ENCODE results near the gene LIMS1.
"Not testable (repeated sequence)": the region's sequence is repeated elsewhere in the genome, so short reads cannot be mapped to it uniquely, and the experiment has no call there.

Gene LIMS1

DNA sequence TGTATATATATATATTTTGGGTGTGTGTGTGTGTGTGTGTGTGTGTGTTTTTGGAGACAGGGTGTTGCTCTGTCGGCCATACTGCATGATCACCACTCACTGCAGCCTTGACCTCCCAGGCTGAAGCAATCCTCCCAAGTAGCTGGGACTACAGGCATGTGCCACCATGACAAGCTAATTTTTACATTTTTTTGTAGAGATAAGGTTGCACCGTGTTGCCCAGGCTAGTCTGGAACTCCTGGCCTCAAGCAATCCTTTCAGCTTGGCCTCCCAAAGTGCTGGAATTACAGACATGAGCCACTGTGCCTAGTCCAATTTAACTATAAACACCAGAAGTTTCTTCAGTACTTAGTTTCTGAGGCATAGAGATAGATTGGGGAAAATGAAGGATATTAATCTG, 18.3 kb downstream of the LIMS1 start:
- DNase-seq, result no peak

DNA sequence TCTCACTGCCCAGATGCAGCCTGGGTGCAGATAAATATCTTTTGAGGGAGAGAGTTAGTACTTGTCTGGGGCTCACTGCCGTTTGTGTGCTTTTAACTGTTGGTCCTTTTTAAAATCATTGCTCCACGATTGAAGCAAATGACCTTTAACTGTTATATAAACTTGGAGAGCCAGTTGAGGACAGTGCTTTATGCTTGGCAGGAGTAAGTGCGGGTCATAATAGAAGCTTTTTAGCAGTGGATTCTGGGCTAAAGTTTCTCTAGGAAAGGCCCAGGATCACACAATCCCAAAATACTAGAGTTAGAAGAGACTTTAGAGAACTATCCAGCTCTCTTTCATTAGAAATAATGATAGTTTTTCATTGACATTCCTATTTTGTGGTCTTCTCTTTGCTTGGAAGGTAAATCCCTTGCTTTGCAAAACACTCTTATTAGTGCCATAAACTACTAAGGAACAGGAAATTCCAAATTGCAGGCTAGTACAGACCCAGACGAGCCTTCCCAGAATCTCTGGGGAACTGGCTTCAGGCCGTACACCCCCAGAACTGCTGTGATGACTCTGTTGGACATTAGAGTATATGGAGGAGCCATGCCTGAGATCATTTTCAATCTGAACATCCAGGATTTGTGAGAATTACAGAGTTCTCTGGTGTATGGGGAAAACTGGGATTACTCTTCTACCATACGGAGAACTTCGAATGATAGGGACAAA, 19.1 kb downstream of the LIMS1 start:
- no peak for DNase-seq

DNA sequence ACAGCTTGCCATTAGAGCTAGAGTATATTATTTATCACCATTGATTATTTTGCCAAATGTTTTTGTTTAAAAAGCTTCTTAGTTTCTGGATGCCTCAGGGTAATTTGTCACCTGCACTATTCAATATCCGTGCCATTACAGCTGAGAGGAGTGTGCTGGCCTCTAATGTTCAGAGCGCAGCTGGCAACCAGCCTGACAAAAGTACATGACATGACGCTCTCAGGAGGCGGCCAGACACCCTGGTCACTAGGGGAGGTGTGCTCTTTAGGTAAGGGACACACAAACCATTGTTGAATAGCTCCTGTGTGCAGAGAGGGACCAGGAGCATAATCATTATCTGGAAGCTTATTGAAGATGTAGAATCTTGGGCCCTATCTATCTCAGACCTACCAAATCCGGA, 20.3 kb downstream of the LIMS1 start:
- no peak for DNase-seq

DNA sequence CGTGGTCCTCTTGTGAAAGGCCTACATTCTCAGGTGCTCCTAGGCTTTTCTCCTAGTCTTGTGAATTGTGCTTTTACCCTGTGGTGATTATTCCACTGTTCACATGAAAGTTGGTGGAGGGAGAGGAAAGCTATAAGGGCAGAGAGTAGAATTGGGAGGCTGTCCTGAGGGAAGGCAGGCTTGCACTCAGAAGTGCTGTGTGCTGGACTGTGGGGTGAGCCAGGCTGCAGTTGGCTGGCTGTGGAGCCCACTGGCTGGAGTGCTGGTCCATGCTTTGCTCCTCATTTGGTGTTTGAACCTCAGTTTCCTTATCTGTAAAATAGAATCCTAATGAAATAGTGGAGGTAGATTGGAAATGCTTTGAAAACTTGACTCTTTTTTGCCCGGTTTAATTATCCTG, 21.3 kb downstream of the LIMS1 start:
- DNase-seq, result no peak

DNA sequence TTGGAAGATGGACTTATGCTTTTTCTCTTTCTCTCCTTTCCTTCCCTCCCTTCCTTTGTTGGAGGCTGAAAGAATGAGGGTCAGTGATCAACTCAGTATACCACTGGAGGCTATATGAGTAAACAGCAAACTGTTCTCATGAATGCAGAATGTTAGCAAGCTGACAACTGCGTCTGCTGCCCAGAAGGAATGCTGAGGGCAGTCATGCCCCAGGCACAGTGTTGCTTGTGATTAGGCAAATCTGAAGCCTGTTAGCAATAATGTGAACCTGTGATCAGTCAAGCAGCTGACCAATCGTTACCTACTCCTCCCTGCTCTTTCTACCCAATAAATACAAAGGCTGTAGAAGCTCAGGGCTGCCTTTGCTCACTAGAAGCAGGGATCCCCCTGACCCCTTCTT, 22.3 kb downstream of the LIMS1 start:
- DNase-seq, result not testable (repeated sequence)

DNA sequence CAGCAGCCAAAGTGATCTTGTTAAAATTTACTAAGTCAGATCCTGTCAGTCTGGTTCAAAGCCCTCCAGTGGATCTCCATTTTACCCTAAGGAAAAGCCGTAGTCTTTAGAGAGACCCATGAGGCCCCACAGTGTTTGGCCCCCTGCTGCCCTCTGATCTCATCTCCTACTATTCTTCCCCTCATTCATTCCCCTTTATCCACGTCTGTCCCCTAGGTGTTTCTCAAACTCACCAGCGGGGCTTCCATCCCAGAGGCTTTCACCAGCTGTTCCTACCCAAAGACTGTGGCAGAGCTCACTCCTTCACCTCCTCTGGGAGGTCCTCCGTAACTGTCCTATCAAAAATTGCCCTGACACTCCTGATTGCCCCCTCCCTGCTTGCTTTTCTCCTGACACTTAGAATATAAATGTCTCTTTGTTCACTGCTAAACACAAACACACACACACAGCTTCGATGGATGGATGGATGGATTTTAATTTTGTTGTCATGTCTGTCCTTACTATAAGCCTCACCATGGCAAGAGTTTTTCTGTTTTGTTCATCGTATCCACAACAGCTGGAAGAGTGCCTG, 26.1 kb downstream of the LIMS1 start:
- peak in 3 of 14 donors; percentile 30 to 47 (median 39) for DNase-seq

DNA sequence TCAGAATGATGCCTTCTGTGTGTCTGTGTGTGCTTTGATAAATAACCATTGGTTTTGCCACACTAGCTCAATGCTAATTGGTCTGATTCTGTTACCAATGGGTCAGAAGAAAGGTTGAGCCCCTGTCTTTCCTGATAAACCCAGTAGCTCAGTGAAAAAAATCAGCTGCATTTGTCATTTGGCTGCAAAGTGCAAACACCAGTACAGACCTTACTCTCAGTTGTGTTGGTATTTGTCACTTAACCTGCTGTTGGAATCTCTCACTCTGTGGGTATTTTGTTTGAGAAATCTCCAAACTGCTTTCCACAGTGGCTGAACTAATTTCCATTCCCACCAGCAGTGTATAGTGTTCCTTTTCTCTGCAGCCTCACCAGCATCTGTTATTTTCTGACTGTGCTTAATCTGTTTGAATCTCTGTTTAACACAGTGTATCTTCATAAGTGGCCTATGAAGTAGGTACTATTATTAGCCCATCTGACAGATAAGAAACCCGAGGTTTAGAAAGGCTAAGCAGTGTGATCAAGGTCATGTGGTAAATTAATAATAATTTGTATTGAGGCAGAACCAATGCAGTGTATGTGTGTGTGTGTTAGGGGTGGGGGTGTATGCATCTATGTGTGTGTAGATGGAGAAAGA, 26.7 kb downstream of the LIMS1 start:
- no peak for DNase-seq

DNA sequence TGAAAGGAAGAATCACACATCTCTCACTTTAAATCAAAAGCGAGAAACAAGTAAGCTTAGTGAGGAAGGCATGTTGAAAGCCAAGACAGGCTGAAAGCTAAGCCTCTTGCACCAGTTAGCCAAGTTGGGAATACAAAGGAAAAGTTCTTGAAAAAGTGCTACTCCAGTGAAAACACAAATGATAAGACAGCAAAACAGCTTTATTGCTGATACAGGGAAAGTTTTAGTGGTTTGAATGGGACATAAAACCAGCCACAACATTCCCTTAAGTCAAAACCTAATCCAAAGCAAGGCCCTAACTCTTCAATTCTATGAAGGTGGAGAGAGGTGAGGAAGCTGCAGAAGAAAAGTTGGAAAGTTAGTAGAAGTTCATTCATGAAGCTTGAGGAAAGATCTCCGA, 28.0 kb downstream of the LIMS1 start:
- no peak for DNase-seq

DNA sequence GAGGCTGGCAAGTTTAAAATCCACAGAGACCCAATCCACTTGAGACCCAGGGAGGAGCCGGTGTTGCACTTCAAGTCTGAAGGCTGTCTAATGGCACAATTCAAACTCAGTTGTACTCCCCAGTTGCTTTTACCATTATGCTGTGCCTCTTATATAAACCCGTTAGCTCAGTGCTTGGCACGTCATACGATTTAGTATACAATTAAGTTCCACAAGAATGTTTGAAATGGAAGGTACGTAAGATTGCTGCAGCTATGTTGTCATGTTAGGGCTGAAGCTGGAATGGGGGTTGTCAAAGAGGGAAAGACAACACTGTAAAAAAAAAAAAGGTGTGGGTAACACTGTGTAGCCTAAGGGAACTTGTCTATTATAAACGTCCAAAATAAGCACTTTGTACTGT, 30.2 kb downstream of the LIMS1 start:
- no peak for DNase-seq

DNA sequence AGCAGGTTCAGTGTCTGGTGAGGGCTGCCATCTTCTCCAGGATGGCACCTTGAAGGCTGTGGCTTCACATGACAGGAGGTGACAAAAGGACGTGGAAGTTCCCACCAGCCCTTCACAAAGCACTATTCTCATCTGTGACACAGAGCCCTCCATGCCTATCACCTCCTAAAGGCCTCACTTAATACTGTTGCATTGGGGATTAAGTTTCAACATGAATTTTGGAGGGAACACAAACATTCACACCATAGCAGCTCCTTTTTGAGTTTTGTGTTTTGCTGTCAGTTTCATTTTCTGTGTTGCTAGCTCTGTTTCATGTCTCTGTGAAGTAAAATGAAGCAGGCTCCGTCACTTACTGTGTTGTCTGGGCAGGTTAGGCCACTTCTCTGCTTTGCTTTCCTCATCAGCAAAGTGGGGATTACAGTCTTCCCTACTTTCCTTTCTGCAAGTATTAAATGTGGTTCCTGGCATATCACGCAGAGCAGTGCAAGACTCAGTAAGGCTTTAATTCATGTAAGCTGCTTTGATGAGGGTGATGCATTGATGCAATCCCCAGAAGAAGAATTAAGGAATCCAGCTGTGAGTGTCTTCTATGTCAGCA, 31.6 kb downstream of the LIMS1 start:
- DNase-seq, result no peak

DNA sequence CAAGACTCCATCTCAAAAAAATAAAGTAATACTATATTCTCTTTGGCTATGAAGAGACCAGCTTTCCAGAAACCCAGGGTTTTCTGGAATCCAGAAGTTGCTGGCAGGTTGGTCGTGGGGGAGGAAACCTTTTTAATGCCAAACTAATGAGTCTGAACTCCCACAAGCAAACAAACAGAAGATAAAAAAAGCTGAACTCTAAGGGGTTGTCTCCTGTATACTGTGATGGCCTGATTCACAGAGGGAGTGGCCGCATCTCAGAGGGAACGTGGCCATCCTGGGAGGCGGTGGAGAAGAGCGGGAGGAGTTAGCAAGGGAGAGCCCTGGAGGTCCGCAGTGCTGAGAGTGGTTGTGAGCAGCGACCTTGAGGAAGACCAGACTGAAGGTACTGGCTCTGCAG, 36.1 kb downstream of the LIMS1 start:
- DNase-seq, result no peak

DNA sequence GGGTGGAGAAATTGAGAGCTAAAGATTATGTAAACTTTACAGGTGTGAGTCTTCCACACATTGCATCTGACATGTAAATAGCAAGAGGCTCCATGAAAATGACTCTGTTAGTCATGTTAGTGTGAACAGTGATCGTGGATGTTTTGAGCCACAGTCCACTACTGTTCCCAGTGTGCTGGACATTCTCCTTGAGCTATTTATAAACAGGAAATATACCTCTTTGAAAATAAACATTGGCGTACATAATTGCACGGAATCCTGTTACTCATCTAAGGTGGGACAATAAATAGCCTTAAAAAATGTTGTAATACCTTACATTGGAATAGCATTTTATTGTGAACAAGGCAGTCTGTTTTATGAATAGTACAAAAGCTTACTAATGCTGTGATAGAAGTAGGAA, 37.0 kb downstream of the LIMS1 start:
- DNase-seq, result no peak

DNA sequence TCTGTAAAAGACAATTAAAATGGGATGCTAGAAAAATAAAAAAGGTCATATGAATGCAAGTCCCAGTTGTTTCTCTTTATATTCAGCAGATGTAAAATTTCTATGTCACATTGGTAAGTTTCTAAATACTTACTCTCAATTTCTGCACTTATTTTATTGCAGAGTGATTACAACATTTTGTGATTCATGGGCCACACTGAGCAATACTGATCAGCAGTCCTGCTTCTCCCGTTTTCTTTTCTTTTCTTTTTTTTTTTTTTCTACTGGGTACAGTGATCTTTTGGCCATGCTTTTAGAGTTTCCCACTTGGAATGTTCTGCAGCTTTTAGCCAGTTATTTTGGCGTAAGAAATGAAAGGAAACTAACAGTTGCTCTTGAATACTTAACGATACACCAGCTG, 38.8 kb downstream of the LIMS1 start:
- no peak for DNase-seq

DNA sequence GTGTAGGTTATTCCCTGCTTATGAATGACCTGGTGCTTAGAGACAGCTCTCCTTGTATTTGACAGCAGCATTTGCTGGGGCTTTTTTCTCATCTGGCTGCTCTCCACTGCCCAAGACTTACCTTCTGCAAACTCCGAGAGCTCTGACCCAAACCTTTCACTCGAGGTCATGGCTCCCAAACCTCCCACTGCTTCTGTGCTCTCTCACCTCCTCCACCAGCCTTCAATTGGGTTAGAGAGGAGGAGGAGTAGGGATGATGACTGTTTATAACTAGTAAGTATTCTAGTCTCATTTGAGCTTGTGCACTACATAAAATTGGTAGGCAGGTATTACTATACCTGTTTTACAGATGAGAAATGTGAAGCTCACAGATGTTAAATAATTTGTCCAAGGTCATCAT, 40.1 kb downstream of the LIMS1 start:
- DNase-seq, result no peak

DNA sequence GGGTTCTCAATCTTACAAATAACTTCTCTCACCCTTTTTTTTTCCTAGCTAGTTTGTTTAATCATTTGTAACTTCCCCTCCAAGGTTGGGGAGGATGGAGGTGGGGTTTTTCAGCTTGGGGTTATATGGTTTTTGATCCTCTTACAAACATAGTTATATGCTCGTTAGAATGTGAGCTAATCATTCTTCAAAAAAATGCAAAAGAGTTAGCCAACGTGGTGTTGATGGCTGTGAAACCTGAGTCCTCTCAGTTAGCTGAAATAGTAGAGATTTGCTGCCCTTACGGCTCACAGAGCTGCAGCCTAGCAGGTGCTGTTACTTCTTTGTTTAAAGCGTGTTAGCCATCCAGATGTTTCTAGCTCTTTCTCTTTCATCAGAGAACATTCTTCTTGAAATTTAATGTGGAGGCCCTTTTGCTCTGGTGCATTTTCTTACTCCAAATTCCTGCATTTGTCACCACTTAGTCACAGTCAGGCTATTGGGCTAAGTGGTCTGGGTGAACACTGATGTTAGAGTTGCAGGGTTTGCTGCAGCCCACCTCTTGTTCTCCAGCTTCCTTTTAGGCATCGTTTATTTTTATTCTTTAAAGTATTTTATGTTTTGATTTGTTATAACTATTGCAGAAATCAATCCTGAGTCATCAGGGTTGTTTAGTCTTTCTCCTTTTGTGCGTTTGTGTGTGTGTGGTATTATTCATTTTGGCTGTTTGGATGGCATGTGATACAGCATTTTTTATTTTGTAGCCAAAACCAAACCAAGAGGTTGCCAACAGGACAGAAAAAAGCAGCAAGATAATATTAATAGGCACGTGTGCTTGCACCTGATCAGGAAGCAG, 41.1 kb downstream of the LIMS1 start:
- DNase-seq, result no peak

DNA sequence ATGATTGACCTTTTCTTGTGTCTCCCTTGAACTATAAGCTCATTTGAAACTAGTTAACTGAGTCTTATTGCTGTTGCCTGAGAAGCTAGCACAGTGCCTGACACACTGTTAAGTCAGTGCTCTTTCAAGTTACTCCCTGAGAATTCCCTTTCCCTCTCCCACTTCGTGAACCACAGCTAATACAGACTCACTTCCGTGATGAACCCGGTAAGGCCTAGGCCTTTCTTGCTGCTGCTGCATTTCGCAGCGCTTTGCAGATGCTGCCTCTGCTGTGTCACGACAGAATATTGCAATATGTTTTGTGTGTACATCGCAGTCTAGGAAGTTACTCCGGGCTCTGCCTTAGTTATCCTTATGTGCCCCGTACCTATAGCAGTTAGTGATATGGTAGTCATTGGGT, 42.8 kb downstream of the LIMS1 start:
- no peak for DNase-seq

DNA sequence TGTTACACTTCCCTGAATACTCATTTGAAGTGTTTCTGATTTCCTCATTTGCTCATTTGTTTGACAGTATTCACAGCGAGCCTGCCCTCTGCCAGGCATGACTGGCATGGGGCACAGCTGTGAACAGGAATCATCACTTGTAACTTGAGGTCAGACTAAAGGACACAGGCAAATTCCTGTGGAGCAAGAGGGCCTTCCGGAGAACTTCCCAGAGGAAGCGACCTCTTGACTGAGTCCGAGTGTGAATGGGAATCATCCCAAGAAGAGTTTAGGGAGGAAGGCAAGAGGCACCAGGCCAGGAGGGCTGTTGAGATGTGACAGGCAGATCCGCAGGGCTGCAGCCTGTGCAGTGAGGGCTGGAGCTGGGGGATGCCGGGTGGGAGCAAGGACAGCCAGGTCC, 45.4 kb downstream of the LIMS1 start:
- DNase-seq, result peak in 1 of 14 donors; percentile 32

DNA sequence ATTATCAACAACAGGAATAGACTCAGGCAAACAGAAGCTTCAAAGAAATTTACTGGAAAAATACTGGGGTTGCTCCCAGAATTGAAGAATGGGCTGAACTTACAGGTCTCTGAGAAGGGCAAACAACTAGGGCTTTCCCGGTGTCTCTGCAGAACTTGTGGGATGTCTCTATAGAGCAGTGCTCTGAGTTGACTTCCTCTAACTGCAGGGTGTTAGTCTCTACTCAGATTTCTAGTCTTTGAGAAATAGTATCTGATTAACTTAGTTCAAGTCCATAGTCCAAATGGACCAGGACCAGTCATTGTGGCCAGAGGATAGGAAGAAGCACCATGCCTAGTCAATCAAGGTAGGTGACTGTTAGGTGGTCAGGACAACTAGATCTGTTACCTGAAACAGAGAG, 45.8 kb downstream of the LIMS1 start:
- no peak for DNase-seq

DNA sequence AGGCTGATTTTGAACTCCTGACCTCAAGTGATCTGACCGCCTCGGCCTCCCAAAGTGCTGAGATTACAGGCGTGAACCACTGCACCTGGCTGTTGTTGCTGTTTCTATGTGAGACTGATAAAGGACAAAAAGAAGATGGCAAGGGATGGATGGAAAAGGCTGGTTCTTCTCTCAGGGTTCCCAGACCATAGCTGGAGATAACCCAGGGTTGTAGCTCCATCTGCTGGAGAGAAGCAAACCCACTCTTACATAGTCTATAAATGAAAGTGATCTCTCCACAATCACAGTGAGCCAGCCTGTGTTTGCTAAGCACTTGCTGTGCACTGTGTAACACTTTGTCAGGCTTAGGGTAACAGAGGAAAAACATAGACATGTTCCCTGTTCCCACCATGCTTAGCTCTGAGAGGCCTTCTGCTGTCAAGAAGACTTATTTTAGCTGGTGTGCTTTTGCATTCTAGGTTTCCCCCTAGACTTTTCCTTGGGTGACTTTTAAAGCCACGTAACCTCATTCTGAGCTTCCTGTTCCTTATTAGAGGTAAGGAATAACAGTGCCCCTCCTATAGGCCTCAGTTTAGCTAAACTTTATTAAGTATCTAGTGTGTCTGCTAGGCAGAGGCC, 49.7 kb downstream of the LIMS1 start:
- DNase-seq, result peak in 8 of 14 donors; percentile 14 to 66 (median 38)

DNA sequence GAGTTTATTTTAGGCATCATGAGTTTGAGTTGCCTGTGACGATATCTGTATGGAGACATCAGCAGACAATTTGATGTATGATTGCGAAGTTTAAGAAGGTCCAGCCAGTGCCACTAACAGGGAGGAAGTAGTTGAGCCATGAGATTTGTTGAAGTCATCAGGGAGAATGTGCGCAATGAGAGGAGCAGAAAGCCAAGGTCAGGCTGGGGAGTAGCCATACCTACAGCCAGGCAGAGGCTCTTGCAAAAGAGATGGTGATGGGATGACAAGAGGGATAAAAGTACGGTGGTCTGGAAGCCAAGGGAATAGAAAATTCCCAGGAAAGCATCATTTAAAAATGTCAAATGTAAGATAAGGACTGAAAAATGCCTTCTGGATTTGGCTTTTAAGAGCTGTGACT, 51.2 kb downstream of the LIMS1 start:
- DNase-seq, result no peak

DNA sequence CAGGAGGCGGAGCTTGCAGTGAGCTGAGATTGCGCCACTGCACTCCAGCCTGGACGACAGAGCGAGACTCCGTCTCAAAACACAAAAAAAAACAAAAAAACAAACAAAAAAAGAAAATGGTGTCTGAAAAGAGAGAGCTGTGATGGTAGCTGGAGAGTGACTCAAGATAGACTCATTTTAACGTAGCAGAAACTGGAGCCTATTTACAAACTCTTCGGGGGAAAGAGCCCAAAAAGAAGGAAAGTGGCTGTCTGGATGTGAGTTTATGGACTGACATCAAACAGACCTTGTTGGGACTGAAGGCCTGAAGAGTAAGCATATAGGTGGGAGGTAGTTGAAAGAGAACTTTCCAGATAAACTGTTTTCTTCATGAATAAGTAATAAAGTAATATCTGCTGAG, 51.8 kb downstream of the LIMS1 start:
- no peak for DNase-seq

DNA sequence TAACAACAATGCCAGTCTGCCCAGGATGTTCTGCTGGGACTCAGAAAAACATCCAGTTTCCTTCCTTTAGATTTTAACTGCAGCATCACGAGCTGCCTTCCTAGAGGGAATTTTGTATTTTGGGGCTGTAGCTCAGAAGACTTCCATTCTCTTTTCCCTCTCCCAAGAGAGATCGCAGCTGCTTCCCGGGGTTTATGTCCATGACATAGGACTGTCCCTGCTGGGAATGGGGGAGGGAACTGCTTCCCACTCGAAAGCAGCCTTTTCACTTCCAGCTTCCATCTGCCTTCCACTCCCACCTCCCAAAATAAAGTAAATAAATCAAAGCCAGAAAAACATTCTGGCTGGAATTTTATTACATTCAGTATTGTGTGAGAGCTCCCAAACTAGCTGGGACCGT, 52.4 kb downstream of the LIMS1 start:
- no peak for DNase-seq

Measured in C1 segment of cervical spinal cord (tissue), 14 donors.